IMR-90 (cell line): ENCODE results near the gene GABBR2. TPM values are rescaled to one million over a fixed set of nuclear protein-coding genes. Genes with fewer than 3 reads are reported as not detected.
A peak's percentile ranks its signal among the peaks of the same experiment; 100 is the strongest.

ENCODE experiments used
- ATAC-seq: fragments of 200-7000 bp; cut with Tn5 transposase; 2 replicates; pipeline ENCODE4 v1.9.1; 2020; ENCODE audit warnings: low read depth, mild to moderate bottlenecking, moderate library complexity
- BruUV-seq: library from RNA; stranded (reverse); fragments of 400-500 nt; replicated peaks from 2 replicates; lab custom pipeline; 2021; lab: Mats Ljungman, UMichigan
- CTCF ChIA-PET: fragments of 300-600 bp; formaldehyde crosslinking; extraction: SDS; loops from one replicate; lab custom pipeline; 2021; ENCODE audit warnings: antibody characterized with exemption; lab: Yijun Ruan, JAX
- POLR2A ChIA-PET: fragments of 300-600 bp; sonication (Branson Sonifier 250); formaldehyde crosslinking; loops from one replicate; lab custom pipeline; 2022; ENCODE audit warnings: antibody characterized with exemption; ENCODE audit not compliant: unreplicated experiment; lab: Charles Lee
- DNase-seq: peaks from one replicate; pipeline ENCODE4 v3.0.0; 2013
- H2AFZ ChIP-seq: replicated peaks from 2 replicates; pipeline ENCODE3; 2013; ENCODE audit warnings: low read length, mild to moderate bottlenecking; ENCODE audit not compliant: poor library complexity
- H2AK5ac ChIP-seq: 2 replicates; pipeline ENCODE4 v1.6.1; 2013; ENCODE audit warnings: low read depth, low read length, inconsistent platforms
- H2AK9ac ChIP-seq: replicated peaks from 2 replicates; pipeline ENCODE3; 2013; ENCODE audit warnings: mild to moderate bottlenecking, low read depth, low read length, moderate library complexity; ENCODE audit not compliant: poor library complexity
- H2BK120ac ChIP-seq: 2 replicates; pipeline ENCODE4 v1.6.1; 2013; ENCODE audit warnings: low read depth, low read length, inconsistent platforms
- H2BK15ac ChIP-seq: 3 replicates; pipeline ENCODE4 v1.6.1; 2013; ENCODE audit warnings: low read depth, low read length, inconsistent platforms
- H2BK20ac ChIP-seq: 2 replicates; pipeline ENCODE4 v1.6.1; 2013; ENCODE audit warnings: low read depth, mild to moderate bottlenecking, inconsistent platforms, low read length, moderate library complexity
- H2BK5ac ChIP-seq: 2 replicates; pipeline ENCODE4 v1.6.1; 2013; ENCODE audit warnings: mild to moderate bottlenecking, low read depth, low read length, inconsistent platforms; ENCODE audit not compliant: poor library complexity, severe bottlenecking
- H3K14ac ChIP-seq: replicated peaks from 2 replicates; pipeline ENCODE4 v1.6.1; 2013; ENCODE audit warnings: low read depth, low read length, inconsistent platforms
- H3K18ac ChIP-seq: 2 replicates; pipeline ENCODE4 v1.6.1; 2013; ENCODE audit warnings: low read depth, low read length, control low read depth
- H3K23ac ChIP-seq: 2 replicates; pipeline ENCODE4 v1.6.1; 2013; ENCODE audit warnings: low read depth, low read length, inconsistent platforms
- H3K27ac ChIP-seq: 2 replicates; pipeline ENCODE4 v1.5.1; 2013; ENCODE audit warnings: mild to moderate bottlenecking, control low read depth, low read length; ENCODE audit not compliant: insufficient read depth
- H3K27me3 ChIP-seq: 2 replicates; pipeline ENCODE4 v1.6.1; 2013; ENCODE audit warnings: low read length; ENCODE audit not compliant: control insufficient read depth, insufficient read depth
- H3K36me3 ChIP-seq: 2 replicates; pipeline ENCODE4 v1.6.1; 2013; ENCODE audit warnings: low read length, mixed read lengths; ENCODE audit not compliant: control insufficient read depth, insufficient read depth
- H3K4ac ChIP-seq: 2 replicates; pipeline ENCODE4 v1.6.1; 2013; ENCODE audit warnings: low read depth, low read length, inconsistent platforms
- H3K4me1 ChIP-seq: 2 replicates; pipeline ENCODE4 v1.6.1; 2013; ENCODE audit warnings: low read length, mixed read lengths; ENCODE audit not compliant: control insufficient read depth, insufficient read depth
- H3K4me2 ChIP-seq: 2 replicates; pipeline ENCODE4 v1.6.1; 2013; ENCODE audit warnings: low read depth, mild to moderate bottlenecking, control low read depth, low read length, moderate library complexity
- H3K4me3 ChIP-seq: 2 replicates; pipeline ENCODE4 v1.5.1; 2013; ENCODE audit warnings: low read depth, mild to moderate bottlenecking, control low read depth, low read length, moderate library complexity; ENCODE audit not compliant: insufficient read depth
- H3K56ac ChIP-seq: 2 replicates; pipeline ENCODE4 v1.6.1; 2013; ENCODE audit warnings: low read length, inconsistent platforms; ENCODE audit not compliant: insufficient read depth; ENCODE audit errors: extremely low read depth
- H3K79me1 ChIP-seq, 2 experiments: 2 replicates each; pipeline ENCODE4 v1.6.1; 2013; ENCODE audit warnings: low read length in 2 of 2, inconsistent platforms in 1 of 2, low read depth in 1 of 2
- H3K9ac ChIP-seq: 2 replicates; pipeline ENCODE4 v1.6.1; 2013; ENCODE audit warnings: low read depth, low read length, control low read depth
- H3K9me1 ChIP-seq: 2 replicates; pipeline ENCODE4 v1.6.1; 2013; ENCODE audit warnings: low read length, inconsistent platforms; ENCODE audit not compliant: insufficient read depth
- H3K9me3 ChIP-seq: 2 replicates; pipeline ENCODE4 v1.6.1; 2013; ENCODE audit warnings: low read length; ENCODE audit not compliant: control insufficient read depth, insufficient read depth
- H4K20me1 ChIP-seq: 2 replicates; pipeline ENCODE4 v1.6.1; 2013; ENCODE audit warnings: low read length, inconsistent platforms; ENCODE audit not compliant: insufficient read depth
- H4K5ac ChIP-seq: 2 replicates; pipeline ENCODE4 v1.6.1; 2013; ENCODE audit warnings: mild to moderate bottlenecking, low read depth, low read length, control low read depth
- H4K8ac ChIP-seq, 2 experiments: 2 replicates each; pipeline ENCODE4 v1.6.1; 2013; ENCODE audit warnings: low read depth in 2 of 2, low read length in 2 of 2, control low read depth in 1 of 2, inconsistent platforms in 1 of 2
- H4K91ac ChIP-seq: 2 replicates; pipeline ENCODE4 v1.6.1; 2013; ENCODE audit warnings: low read depth, low read length, inconsistent platforms; ENCODE audit not compliant: insufficient read depth
- CEBPB ChIP-seq: IDR thresholded peaks from 2 replicates; pipeline ENCODE4 v1.6.1; 2012; ENCODE audit warnings: low read depth, low read length, improper control_type of control experiment
- CHD1 ChIP-seq: IDR thresholded peaks from 2 replicates; pipeline ENCODE4 v1.6.1; 2012; ENCODE audit warnings: low read depth, low read length, improper control_type of control experiment
- ELK1 ChIP-seq: fragments of 150-350 bp; IDR thresholded peaks from 2 replicates; pipeline ENCODE4 v1.6.1; 2016; ENCODE audit warnings: low read depth, mild to moderate bottlenecking, low read length, moderate library complexity, borderline replicate concordance
- FOS ChIP-seq: fragments of 150-350 bp; IDR thresholded peaks from 2 replicates; pipeline ENCODE4 v1.6.1; 2016; ENCODE audit warnings: low read depth, low read length
- MAFK ChIP-seq: IDR thresholded peaks from 2 replicates; pipeline ENCODE4 v1.6.1; 2012; ENCODE audit warnings: low read depth, low read length, improper control_type of control experiment
- MAZ ChIP-seq: IDR thresholded peaks from 2 replicates; pipeline ENCODE4 v1.6.1; 2012; ENCODE audit warnings: low read depth, mild to moderate bottlenecking, low read length, improper control_type of control experiment, moderate library complexity, borderline replicate concordance
- MXI1 ChIP-seq: IDR thresholded peaks from 2 replicates; pipeline ENCODE4 v1.6.1; 2012; ENCODE audit warnings: low read depth, mild to moderate bottlenecking, low read length, moderate library complexity, borderline replicate concordance
- POLR2A ChIP-seq: IDR thresholded peaks from 2 replicates; pipeline ENCODE4 v1.6.1; 2012; ENCODE audit warnings: mild to moderate bottlenecking, low read depth, low read length
- RAD21 ChIP-seq: IDR thresholded peaks from 2 replicates; pipeline ENCODE4 v1.6.1; 2012; ENCODE audit warnings: low read length, improper control_type of control experiment
- RFX5 ChIP-seq: IDR thresholded peaks from 2 replicates; pipeline ENCODE4 v1.8.0; 2012; ENCODE audit warnings: low read depth, mild to moderate bottlenecking, low read length, moderate library complexity
- WGBS, 2 experiments: methylation state at CpG; one replicate each; pipeline versions ENCODE4 v1.1.5 to v1.1.7; 2013; ENCODE audit warnings: missing lambda C conversion rate in 2 of 2; ENCODE audit not compliant: insufficient read length in 1 of 2; ENCODE audit errors: extremely low coverage in 2 of 2; 5-methylcytosine and 5-hydroxymethylcytosine counted together
- dilution Hi-C: fragments of 300-500 bp; cut with HindIII; formaldehyde crosslinking; loops from one replicate; pipeline ENCODE4 v1.14.3; 2018; ENCODE audit warnings: low sequenced_read_pairs; ENCODE audit not compliant: unreplicated experiment
- in situ Hi-C: fragments of 300-500 bp; cut with MboI; formaldehyde crosslinking; loops from 3 replicates; pipeline ENCODE4 v1.14.3; 2019; ENCODE audit warnings: low sequenced_read_pairs, inconsistent platforms, mixed read lengths
- intact Hi-C: fragments of 100-400 bp; cut with micrococcal nuclease; formaldehyde crosslinking; loops from 2 replicates; pipeline ENCODE4 v1.10.0; 2022
- polyA plus RNA-seq, 3 experiments: library from polyadenylated mRNA; depleted of rRNA; stranded (reverse); fragments of >200 nt; gene quantifications; 2 replicates each; pipeline ENCODE4 v1.2.3, GENCODE V29; 2012; ENCODE audit warnings: low replicate concordance in 1 of 3
- total RNA-seq: library from RNA; depleted of rRNA; stranded (reverse); fragments of >200 nt; gene quantifications from 2 replicates; pipeline ENCODE4 v1.2.3, GENCODE V29; 2012
- TF ChIP-seq, protein P1 (sequence below): fragments of 150-350 bp; IDR thresholded peaks from 2 replicates; pipeline ENCODE4 v1.6.1; 2017; ENCODE audit warnings: mild to moderate bottlenecking, antibody characterized with exemption, low read length, low read depth

GABBR2 gene
- total and polyA plus RNA-seq, 2 of the 4 experiments (the other 2 are of a cell fraction) = 14.2 to 20.3 TPM

DNA sequence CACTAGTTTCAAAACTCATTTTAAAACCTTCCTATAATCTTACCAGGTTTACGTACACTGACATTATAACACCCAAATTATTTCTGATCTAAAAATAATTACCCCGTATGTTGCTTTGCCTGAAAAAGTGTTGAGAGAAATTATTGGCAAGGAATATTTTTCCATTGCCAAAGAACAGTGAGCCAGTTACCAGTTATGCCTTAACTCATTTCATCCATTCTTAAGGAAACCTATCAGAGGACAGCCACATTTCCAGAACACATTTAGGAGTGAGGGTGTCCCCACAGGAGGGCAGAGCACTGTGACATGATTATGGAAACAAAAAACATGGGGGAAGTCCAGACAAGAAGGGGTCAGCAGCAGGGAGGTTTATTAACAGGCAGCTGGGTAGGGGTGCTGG, 52.2 kb downstream of the GABBR2 start:
- no TSS peak for BruUV-seq
- Histone ChIP-seq H3K27me3 (no peaks in the 10 kb centered on the region), H2BK20ac (peak overlapping the region; percentile 40), H3K9me1 (peaks cover 28% of the 10 kb centered on the region), H2BK120ac (peak overlapping the region; percentile 93), H3K9me3 (no peaks in the 10 kb centered on the region), H4K8ac (peak overlapping the region; percentile 40 to 95), H3K23ac (no peak overlapping the region; the same call in 1 of the 2 replicates), H4K20me1 (peaks cover 12% of the 10 kb centered on the region; the same call in 1 of the 2 replicates), H3K9ac (peak overlapping the region; percentile 4; the same call in 1 of the 2 replicates), H3K79me1 (peaks cover 6 to 50% of the 10 kb centered on the region in 2 experiments; a peak in 3 of 4 replicates), H3K27ac (peak overlapping the region; percentile 64), H2AK9ac (peak overlapping the region; percentile 30), H4K91ac (peak overlapping the region; percentile 67), H3K4me2 (no peak overlapping the region), H2BK15ac (peak overlapping the region; percentile 48; the same call in 1 of the 3 replicates), H3K4me3 (no peak overlapping the region), H4K5ac (peak overlapping the region; percentile 45), H3K18ac (peak overlapping the region; percentile 38), H3K4ac (peak overlapping the region; percentile 77), H3K56ac (peak overlapping the region; percentile 17), H2AFZ (peak overlapping the region; percentile 48), H3K4me1 (peaks cover 19% of the 10 kb centered on the region), H2BK5ac (peak overlapping the region; percentile 89), H3K36me3 (no peaks in the 10 kb centered on the region), H2AK5ac (peak overlapping the region; percentile 87), H3K14ac (peak overlapping the region; percentile 70; the same call in 1 of the 2 replicates)
- intact Hi-C loops (loop anchor here (5.0 kb wide), 1 partner anchor 104 kb away; no protein-coding TSS in a partner anchor), dilution Hi-C loops (no loop called here), in situ Hi-C loops (no loop called here)
- POLR2A ChIA-PET = interaction anchor here (0.6 kb wide), 1 partner anchor 12 kb away, joined by 3 read pairs; no protein-coding TSS in a partner anchor
- TF ChIP-seq FOS (no peak), RAD21 (no peak), CHD1 (no peak), MAFK (no peak), MXI1 (no peak), MAZ (no peak), RFX5 (no peak), POLR2A (no peak), ELK1 (no peak), CEBPB (no peak)
- TF ChIP-seq, protein P1, sequence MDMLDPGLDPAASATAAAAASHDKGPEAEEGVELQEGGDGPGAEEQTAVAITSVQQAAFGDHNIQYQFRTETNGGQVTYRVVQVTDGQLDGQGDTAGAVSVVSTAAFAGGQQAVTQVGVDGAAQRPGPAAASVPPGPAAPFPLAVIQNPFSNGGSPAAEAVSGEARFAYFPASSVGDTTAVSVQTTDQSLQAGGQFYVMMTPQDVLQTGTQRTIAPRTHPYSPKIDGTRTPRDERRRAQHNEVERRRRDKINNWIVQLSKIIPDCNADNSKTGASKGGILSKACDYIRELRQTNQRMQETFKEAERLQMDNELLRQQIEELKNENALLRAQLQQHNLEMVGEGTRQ = no peak
- WGBS, 2 experiments = no CpG with 5 or more reads among the region's 2 CpGs
- DNase-seq = no peak
- CTCF ChIA-PET = no interaction called here
- ATAC-seq = no peak
